Ovary (tissue), 9 donors: Measurements from ENCODE around the gene WWOX. TPM values are rescaled to one million over a fixed set of nuclear protein-coding genes. Genes with fewer than 3 reads are reported as not detected.

ENCODE experiments used
- DNase-seq, 5 donors: peaks; one replicate each; pipeline ENCODE4 v3.0.0-alpha.2; 2019 to 2020
- H3K27ac ChIP-seq, 2 donors: fragments of 200-600 bp; one replicate each; pipeline versions ENCODE4 v1.5.1 to v1.8.0; 2019 to 2022
- H3K27me3 ChIP-seq: fragments of 200-600 bp; one replicate; pipeline ENCODE4 v1.8.0; 2022
- H3K36me3 ChIP-seq: fragments of 200-600 bp; sonication (generic); one replicate; pipeline ENCODE4 v1.5.1; 2019
- H3K4me1 ChIP-seq: one replicate; pipeline ENCODE4 v1.8.1; 2013; ENCODE audit warnings: mild to moderate bottlenecking, moderate library complexity; ENCODE audit not compliant: insufficient read depth
- H3K4me3 ChIP-seq: fragments of 200-600 bp; sonication (generic); one replicate; pipeline ENCODE4 v1.5.1; 2017
- H3K9me3 ChIP-seq, 2 donors: fragments of 200-600 bp in 1 of 2; sonication (generic) in 1 of 2; one replicate each; pipeline versions ENCODE4 v1.5.1 to v1.8.1; 2013 to 2019; ENCODE audit warnings: mild to moderate bottlenecking in 1 of 2, moderate library complexity in 1 of 2
- EP300 ChIP-seq: sonication (generic); formaldehyde crosslinking; IDR thresholded peaks from one replicate; pipeline ENCODE4 v1.6.1; 2017; ENCODE audit warnings: antibody characterized with exemption
- POLR2A ChIP-seq: fragments of 450-650 bp; IDR thresholded peaks from one replicate; pipeline ENCODE4 v1.6.1; 2017; ENCODE audit warnings: antibody characterized with exemption, mild to moderate bottlenecking, moderate library complexity
- WGBS, 3 donors: extraction: QIAGEN DNeasy Blood & Tissue Kit in 1 of 3; methylation state at CpG; one replicate each; pipeline versions ENCODE4 v1.1.5 to v1.1.7; 2013 to 2017; 5-methylcytosine and 5-hydroxymethylcytosine counted together
- intact Hi-C, 4 donors: fragments of 100-400 bp; cut with DNase I; formaldehyde crosslinking; loops; one replicate each; pipeline versions ENCODE4 v1.11.0 to v1.15.1; 2022 to 2023
- polyA plus RNA-seq, 2 donors: library from polyadenylated mRNA; stranded (reverse); fragments of 200-250 nt in 1 of 2; fragments of 350-450 nt in 1 of 2; fragmentation: Illumina TruSeq in 1 of 2; extraction: RNeasy Lipid Tissue Mini Kit (QIAGEN cat#74804) in 1 of 2; gene quantifications; one replicate each; pipeline ENCODE4 v1.2.3, GENCODE V29; 2013 to 2014
- total RNA-seq, 7 donors: library from RNA; depleted of rRNA in 2 of 7; stranded (reverse); fragments of >200 nt in 2 of 7; fragmentation: NEBNext Ultra II Directional in 3 of 7; extraction: Animal tissue kit (Norgen Biotek cat#: 25700) in 3 of 7; gene quantifications; one replicate each; pipeline versions ENCODE4 v1.1.0 to v1.2.4, GENCODE V29; 2016 to 2023
- TF ChIP-seq, protein P1 (sequence below), 3 donors: fragments of 450-650 bp in 2 of 3; fragments of 200-600 bp in 1 of 3; IDR thresholded peaks; one replicate each; pipeline versions ENCODE4 v1.5.1 to v1.8.0; 2016 to 2022; ENCODE audit warnings: antibody characterized with exemption in 3 of 3, mild to moderate bottlenecking in 1 of 3
- donor health status: DM: no; HTN: no; CAD: no; lungs with moderate emphysema.
- donor health status: DM: no; HTN: no; CAD: no.
- donor health status: Bipolar disorder and iron deficiency.
- donor health status: DM: yes; HTN: yes; CAD: no.
- donor health status: DM: no; HTN: no; CAD: no.
- donor health status: DM: yes; HTN: yes; CAD: no.

The WWOX gene
- total and polyA plus RNA-seq, 9 donors, result 11.0 to 40.5 (median 25.2) TPM

DNA sequence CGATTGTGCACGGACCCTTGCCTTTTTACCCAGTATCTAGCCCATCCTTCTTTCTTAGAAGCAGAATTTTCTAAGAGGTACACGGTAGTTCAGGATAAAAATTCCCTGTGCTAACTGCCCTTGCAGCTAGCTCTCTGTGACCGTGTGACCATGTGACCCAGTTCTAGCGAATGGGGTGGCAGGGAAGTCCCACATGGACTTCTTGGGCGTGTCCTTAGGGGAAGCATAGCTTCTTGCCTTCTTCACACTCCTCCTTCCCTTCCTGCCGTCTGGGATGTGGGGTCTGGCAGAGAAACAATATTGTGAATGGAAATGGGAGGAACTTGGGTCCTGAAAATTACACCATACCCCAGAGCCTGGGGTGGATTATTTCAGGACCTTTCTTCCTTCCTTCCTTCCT, 830.4 kb downstream of the WWOX start:
- no peak overlapping the region for H3K4me3 ChIP-seq
- H3K36me3 ChIP-seq, result no peaks in the 10 kb centered on the region
- WGBS, 3 donors, result 89 to 94% (median 91%) methylated on average over 7 of the region's 7 CpGs
- intact Hi-C loops, result loop anchor here in 1 of 4 donors (10.0 kb wide), 1 partner anchor 1175 kb away; no protein-coding TSS in a partner anchor
- H3K4me1 ChIP-seq, result no peaks in the 10 kb centered on the region
- TF ChIP-seq EP300, result no peak
- no peaks in the 10 kb centered on the region for H3K9me3 ChIP-seq
- no peaks in the 10 kb centered on the region for H3K27me3 ChIP-seq
- H3K27ac ChIP-seq, result no peak overlapping the region
- no peak for DNase-seq

DNA sequence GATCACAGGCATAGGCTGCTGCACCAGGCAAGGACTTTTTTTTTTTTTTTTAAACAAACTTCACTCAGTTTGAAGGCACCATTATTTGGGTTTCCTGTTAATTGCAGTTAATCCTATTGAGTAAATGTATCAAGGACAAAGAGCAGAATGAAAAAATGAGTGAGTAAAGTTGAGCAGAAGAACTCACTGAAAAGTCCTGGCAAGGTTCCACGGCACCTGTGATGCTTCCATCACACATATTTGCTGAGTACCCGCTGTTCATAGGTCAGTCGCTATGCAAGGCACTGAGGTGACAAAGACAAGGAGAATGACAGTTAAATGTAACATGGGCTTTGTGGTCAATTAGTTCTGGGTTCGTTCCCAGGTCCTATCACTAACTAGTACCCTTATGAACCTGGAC, 831.1 kb downstream of the WWOX start:
- DNase-seq, result no peak
- H3K9me3 ChIP-seq, result no peaks in the 10 kb centered on the region
- H3K4me3 ChIP-seq, result no peak overlapping the region
- no peaks in the 10 kb centered on the region for H3K4me1 ChIP-seq
- H3K36me3 ChIP-seq, result no peaks in the 10 kb centered on the region
- intact Hi-C loops, result no loop called here
- no peak for TF ChIP-seq POLR2A
- TF ChIP-seq, protein P1, sequence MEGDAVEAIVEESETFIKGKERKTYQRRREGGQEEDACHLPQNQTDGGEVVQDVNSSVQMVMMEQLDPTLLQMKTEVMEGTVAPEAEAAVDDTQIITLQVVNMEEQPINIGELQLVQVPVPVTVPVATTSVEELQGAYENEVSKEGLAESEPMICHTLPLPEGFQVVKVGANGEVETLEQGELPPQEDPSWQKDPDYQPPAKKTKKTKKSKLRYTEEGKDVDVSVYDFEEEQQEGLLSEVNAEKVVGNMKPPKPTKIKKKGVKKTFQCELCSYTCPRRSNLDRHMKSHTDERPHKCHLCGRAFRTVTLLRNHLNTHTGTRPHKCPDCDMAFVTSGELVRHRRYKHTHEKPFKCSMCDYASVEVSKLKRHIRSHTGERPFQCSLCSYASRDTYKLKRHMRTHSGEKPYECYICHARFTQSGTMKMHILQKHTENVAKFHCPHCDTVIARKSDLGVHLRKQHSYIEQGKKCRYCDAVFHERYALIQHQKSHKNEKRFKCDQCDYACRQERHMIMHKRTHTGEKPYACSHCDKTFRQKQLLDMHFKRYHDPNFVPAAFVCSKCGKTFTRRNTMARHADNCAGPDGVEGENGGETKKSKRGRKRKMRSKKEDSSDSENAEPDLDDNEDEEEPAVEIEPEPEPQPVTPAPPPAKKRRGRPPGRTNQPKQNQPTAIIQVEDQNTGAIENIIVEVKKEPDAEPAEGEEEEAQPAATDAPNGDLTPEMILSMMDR (IDR thresholded peaks at IDR 0.05), result no peak
- no peak for TF ChIP-seq EP300
- H3K27me3 ChIP-seq, result no peaks in the 10 kb centered on the region
- no peak overlapping the region for H3K27ac ChIP-seq
- 95 to 98% (median 95%) methylated on average over 4 of the region's 4 CpGs for WGBS, 3 donors

DNA sequence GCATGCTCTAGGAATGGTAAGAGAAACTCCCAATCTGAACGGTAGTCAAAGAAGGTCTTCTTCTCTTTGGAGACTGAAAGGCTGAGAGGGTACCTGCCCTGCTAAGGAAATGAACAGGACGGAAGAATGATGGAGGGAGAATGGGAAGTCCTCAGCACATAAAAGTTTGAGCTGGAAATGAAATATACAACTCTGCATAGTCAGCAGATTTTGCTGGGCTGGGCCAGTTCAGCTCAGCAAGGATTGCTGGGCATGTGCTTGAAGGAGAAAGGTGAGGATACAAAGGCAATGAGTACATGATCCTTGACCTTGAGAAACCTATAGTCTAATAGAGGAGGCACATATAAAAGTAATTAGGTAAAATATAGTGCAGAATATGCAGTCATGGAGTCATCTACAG, 831.8 kb downstream of the WWOX start:
- intact Hi-C loops, result no loop called here
- DNase-seq, result no peak
- Histone ChIP-seq H3K9me3 (no peaks in the 10 kb centered on the region), H3K27me3 (no peaks in the 10 kb centered on the region), H3K4me3 (no peak overlapping the region), H3K4me1 (no peaks in the 10 kb centered on the region), H3K36me3 (no peaks in the 10 kb centered on the region), H3K27ac (no peak overlapping the region)
- TF ChIP-seq POLR2A (no peak), EP300 (no peak)
- TF ChIP-seq, protein P1 (IDR thresholded peaks at IDR 0.05), result no peak
- WGBS, 3 donors, result 92 to 96% (median 94%) methylated on average over 2 of the region's 2 CpGs

DNA sequence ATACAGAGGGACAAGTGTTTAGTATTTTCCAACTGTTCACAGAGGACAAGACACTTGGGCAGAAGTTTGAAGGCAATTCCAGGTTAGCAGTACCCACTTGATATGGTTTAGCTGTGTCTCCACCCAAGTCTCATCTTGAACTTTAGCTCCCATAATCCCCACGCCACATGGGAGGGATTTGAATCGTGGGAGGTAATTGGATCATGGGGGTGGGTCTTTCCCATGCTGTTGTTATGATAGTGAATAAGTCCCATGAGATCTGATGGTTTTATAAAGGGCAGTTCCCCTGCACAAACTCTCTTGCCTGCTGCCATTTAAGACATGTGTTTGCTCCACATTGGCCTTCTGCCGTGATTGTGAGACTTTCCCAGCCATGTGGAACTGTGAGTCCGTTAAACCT, 832.2 kb downstream of the WWOX start:
- intact Hi-C loops, result no loop called here

DNA sequence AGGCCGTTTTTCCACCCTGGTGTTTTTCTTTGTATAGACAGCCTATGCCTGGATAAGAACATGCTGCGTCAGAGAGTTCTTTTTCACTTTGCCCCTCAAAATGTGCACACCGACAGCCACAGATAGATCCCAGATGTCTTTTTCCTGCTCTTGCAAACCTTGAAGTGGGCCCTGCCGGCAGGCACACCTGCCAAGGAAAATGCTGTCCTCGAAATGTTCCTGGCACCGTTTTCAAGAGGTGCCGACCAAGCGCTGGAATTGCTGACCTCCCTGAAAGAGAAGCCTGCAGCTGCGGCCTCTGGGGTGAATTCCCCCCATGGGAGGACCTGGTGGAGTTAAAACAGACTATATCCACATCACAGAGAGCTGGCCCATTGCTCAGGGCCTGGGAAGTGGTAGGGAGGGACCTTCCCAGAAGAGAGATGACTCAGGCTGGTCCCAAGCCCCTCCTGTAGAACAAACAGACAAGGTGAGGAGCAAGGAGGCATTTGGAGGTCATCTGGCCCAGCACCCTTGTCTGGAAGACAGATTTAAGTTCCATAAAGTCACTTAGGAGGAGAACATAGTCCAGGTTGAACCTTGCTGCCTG, 833.0 kb downstream of the WWOX start:
- Histone ChIP-seq H3K4me3 (no peak overlapping the region), H3K27ac (no peak overlapping the region), H3K9me3 (no peaks in the 10 kb centered on the region), H3K27me3 (no peaks in the 10 kb centered on the region), H3K4me1 (no peaks in the 10 kb centered on the region), H3K36me3 (no peaks in the 10 kb centered on the region)
- TF ChIP-seq, protein P1 (IDR thresholded peaks at IDR 0.05), result no peak
- TF ChIP-seq EP300 (no peak), POLR2A (no peak)
- 66 to 77% (median 68%) methylated on average over 9 of the region's 9 CpGs for WGBS, 3 donors
- intact Hi-C loops, result no loop called here
- peak in 1 of 5 donors; percentile 50 for DNase-seq

More for the DNA sequence above, 832.2 kb downstream of the WWOX start:
- no peak for DNase-seq
- TF ChIP-seq, protein P1 (IDR thresholded peaks at IDR 0.05), result no peak
- TF ChIP-seq POLR2A (no peak), EP300 (no peak)
- H3K4me1 ChIP-seq, result no peaks in the 10 kb centered on the region
- no peaks in the 10 kb centered on the region for H3K9me3 ChIP-seq
- no peaks in the 10 kb centered on the region for H3K36me3 ChIP-seq
- no peak overlapping the region for H3K27ac ChIP-seq
- WGBS, 3 donors, result 86 to 88% (median 87%) methylated on average over 4 of the region's 4 CpGs
- no peaks in the 10 kb centered on the region for H3K27me3 ChIP-seq
- H3K4me3 ChIP-seq, result no peak overlapping the region
